ENCODE measurements around the gene RANBP17. TPM values are rescaled to one million over a fixed set of nuclear protein-coding genes. Genes with fewer than 3 reads are reported as not detected.
A peak's percentile ranks its signal among the peaks of the same experiment; 100 is the strongest.

Gene RANBP17
- total and polyA plus RNA-seq, 2 of the 4 experiments (the other 2 are of a cell fraction), result 8.2 to 29.0 TPM

- no peaks in the 10 kb centered on the region for H3K27me3 ChIP-seq (ENCODE audit: control insufficient read depth, insufficient read depth, low read length)
- intact Hi-C loops (cut with micrococcal nuclease) (loop anchor here (2.0 kb wide), 2 partner anchors 51 to 423 kb away; partner anchors contain the start of gene RANBP17), in situ Hi-C loops (cut with MboI; ENCODE audit: low sequenced_read_pairs) (loop anchor here (5.0 kb wide), 1 partner anchor 101 kb away; no protein-coding TSS in a partner anchor), dilution Hi-C loops (cut with HindIII; ENCODE audit: low sequenced_read_pairs, unreplicated experiment) (no loop called here)
- H3K9me1 ChIP-seq (ENCODE audit: insufficient read depth, low read length), result peaks cover 3% of the 10 kb centered on the region
- H3K79me1 ChIP-seq (ENCODE audit: low read depth in 1 of 2, low read length in 2 of 2), result no peaks in the 10 kb centered on the region
- no peak overlapping the region for H3K4ac ChIP-seq (ENCODE audit: low read depth, low read length)
- H3K4me2 ChIP-seq (ENCODE audit: low read depth, low read length), result peak overlapping the region; percentile 69; the same call in 1 of the 2 replicates
- no peak overlapping the region for H3K27ac ChIP-seq (ENCODE audit: insufficient read depth, low read length)
- BruUV-seq (replicated peaks), result no TSS peak
- H3K14ac ChIP-seq (replicated peaks; ENCODE audit: low read depth, low read length), result no peak overlapping the region
- ATAC-seq (ENCODE audit: low read depth) (peak; percentile 89), DNase-seq (peak; percentile 68)
- no peak overlapping the region for H4K91ac ChIP-seq (ENCODE audit: insufficient read depth, low read depth, low read length)
- H3K56ac ChIP-seq (ENCODE audit: extremely low read depth, insufficient read depth, low read length), result no peak overlapping the region
- H3K9me3 ChIP-seq (ENCODE audit: control insufficient read depth, insufficient read depth, low read length), result no peaks in the 10 kb centered on the region
- no peak overlapping the region for H2BK120ac ChIP-seq (ENCODE audit: low read depth, low read length)
- no peaks in the 10 kb centered on the region; the same call in 1 of the 2 replicates for H4K20me1 ChIP-seq (ENCODE audit: insufficient read depth, low read length)
- H2BK15ac ChIP-seq (ENCODE audit: low read depth, low read length), result no peak overlapping the region
- H3K23ac ChIP-seq (ENCODE audit: low read depth, low read length), result no peak overlapping the region
- ChIA-PET CTCF (no interaction called here), POLR2A (ENCODE audit: unreplicated experiment) (no interaction called here)
- H3K4me3 ChIP-seq (ENCODE audit: insufficient read depth, low read depth, low read length), result no peak overlapping the region
- no peak overlapping the region for H2AK9ac ChIP-seq (replicated peaks; ENCODE audit: low read depth, low read length, poor library complexity)
- H4K8ac ChIP-seq (ENCODE audit: low read depth in 2 of 2, low read length in 2 of 2), result no peak overlapping the region
- no peak overlapping the region for H2AFZ ChIP-seq (replicated peaks; ENCODE audit: low read length, poor library complexity)
- no peak overlapping the region for H3K18ac ChIP-seq (ENCODE audit: low read depth, low read length)
- peaks cover 6% of the 10 kb centered on the region for H3K4me1 ChIP-seq (ENCODE audit: control insufficient read depth, insufficient read depth, low read length)
- no peak for TF ChIP-seq POLR2A (IDR thresholded peaks at IDR 0.05; ENCODE audit: low read depth, low read length)
- no peak for TF ChIP-seq SMC3 (IDR thresholded peaks at IDR 0.05; ENCODE audit: low read depth, low read length)
- no peak for TF ChIP-seq RAD21 (IDR thresholded peaks at IDR 0.05; ENCODE audit: low read length)
- TF ChIP-seq CEBPB (IDR thresholded peaks at IDR 0.05; ENCODE audit: low read depth, low read length), result 0 out of 2 replicates have a peak, but pooled peaks have one; percentile 24
- no peak for TF ChIP-seq RCOR1 (IDR thresholded peaks at IDR 0.05; ENCODE audit: insufficient replicate concordance, low read length)
- H2BK5ac ChIP-seq (ENCODE audit: low read depth, low read length, poor library complexity, severe bottlenecking), result peak overlapping the region; percentile 59
- no peak overlapping the region for H3K9ac ChIP-seq (ENCODE audit: low read depth, low read length)
- H2AK5ac ChIP-seq (ENCODE audit: low read depth, low read length), result no peak overlapping the region
- WGBS, 2 experiments (ENCODE audit: extremely low coverage in 2 of 2, insufficient read length in 1 of 2), result no CpG with 5 or more reads among the region's 3 CpGs
- no peaks in the 10 kb centered on the region for H3K36me3 ChIP-seq (ENCODE audit: control insufficient read depth, insufficient read depth, low read length)
- H4K5ac ChIP-seq (ENCODE audit: low read depth, low read length), result no peak overlapping the region
- no peak overlapping the region for H2BK20ac ChIP-seq (ENCODE audit: low read depth, low read length)
Observed at GRCh38 chr5:170913573-170913972, 51.8 kb downstream of the RANBP17 start.

All from IMR-90 (cell line).